Measurements from ENCODE around the gene SRGN. TPM values are rescaled to one million over a fixed set of nuclear protein-coding genes. Genes with fewer than 3 reads are reported as not detected.
"Not testable (repeated sequence)": the region's sequence is repeated elsewhere in the genome, so short reads cannot be mapped to it uniquely, and the experiment has no call there.

The SRGN gene
- total RNA-seq, 6 donors from 2014 or later: 96.4 to 326 (median 203) TPM

GRCh38 chr10:69124563-69125268, 36.8 kb downstream of the SRGN start:
- H3K4me1 ChIP-seq: peaks cover 8 to 40% (median 22%) of the 10 kb centered on the region in 4 donors
- H3K27ac ChIP-seq: peak overlapping the region; percentile 98 to 100 (median 99)
- 0 to 1% methylated on average over 21 to 26 of the region's 26 CpGs for WGBS, 2 donors
- H3K36me3 ChIP-seq: no peaks in the 10 kb centered on the region
- no peaks in the 10 kb centered on the region for H3K9me3 ChIP-seq
- peak in 1 of 2 donors; percentile 69 for DNase-seq
- ATAC-seq (ENCODE audit: low FRiP score in 2 of 2): peak in 1 of 2 donors; percentile 56
- H3K27me3 ChIP-seq: no peaks in the 10 kb centered on the region
- TF ChIP-seq POLR2A (IDR thresholded peaks at IDR 0.05) (no peak), POLR2AphosphoS5 (IDR thresholded peaks at IDR 0.05) (peak in 1 of 2 donors; percentile 48), EP300 (IDR thresholded peaks at IDR 0.05) (no peak)
- TF ChIP-seq, protein P1, sequence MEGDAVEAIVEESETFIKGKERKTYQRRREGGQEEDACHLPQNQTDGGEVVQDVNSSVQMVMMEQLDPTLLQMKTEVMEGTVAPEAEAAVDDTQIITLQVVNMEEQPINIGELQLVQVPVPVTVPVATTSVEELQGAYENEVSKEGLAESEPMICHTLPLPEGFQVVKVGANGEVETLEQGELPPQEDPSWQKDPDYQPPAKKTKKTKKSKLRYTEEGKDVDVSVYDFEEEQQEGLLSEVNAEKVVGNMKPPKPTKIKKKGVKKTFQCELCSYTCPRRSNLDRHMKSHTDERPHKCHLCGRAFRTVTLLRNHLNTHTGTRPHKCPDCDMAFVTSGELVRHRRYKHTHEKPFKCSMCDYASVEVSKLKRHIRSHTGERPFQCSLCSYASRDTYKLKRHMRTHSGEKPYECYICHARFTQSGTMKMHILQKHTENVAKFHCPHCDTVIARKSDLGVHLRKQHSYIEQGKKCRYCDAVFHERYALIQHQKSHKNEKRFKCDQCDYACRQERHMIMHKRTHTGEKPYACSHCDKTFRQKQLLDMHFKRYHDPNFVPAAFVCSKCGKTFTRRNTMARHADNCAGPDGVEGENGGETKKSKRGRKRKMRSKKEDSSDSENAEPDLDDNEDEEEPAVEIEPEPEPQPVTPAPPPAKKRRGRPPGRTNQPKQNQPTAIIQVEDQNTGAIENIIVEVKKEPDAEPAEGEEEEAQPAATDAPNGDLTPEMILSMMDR (IDR thresholded peaks at IDR 0.05): no peak
- peak overlapping the region; percentile 90 to 97 (median 94) for H3K4me3 ChIP-seq

GRCh38 chr10:69125554-69125953, 37.7 kb downstream of the SRGN start:
- Histone ChIP-seq H3K4me1 (peaks cover 8 to 48% (median 26%) of the 10 kb centered on the region in 4 donors), H3K9me3 (no peaks in the 10 kb centered on the region), H3K27me3 (no peaks in the 10 kb centered on the region), H3K27ac (peak overlapping the region in 2 of 4 donors; percentile 99 to 100), H3K36me3 (no peaks in the 10 kb centered on the region), H3K4me3 (peak overlapping the region in 3 of 4 donors; percentile 92 to 97 (median 96))
- TF ChIP-seq EP300 (IDR thresholded peaks at IDR 0.05): no peak
- TF ChIP-seq, protein P1 (IDR thresholded peaks at IDR 0.05): no peak
- TF ChIP-seq POLR2A (IDR thresholded peaks at IDR 0.05): no peak
- ATAC-seq (ENCODE audit: low FRiP score in 2 of 2): no peak
- no peak for DNase-seq
- WGBS, 2 donors: 48 to 51% methylated on average over 1 of the region's 1 CpG

GRCh38 chr10:69130251-69130650, 42.3 kb downstream of the SRGN start:
- peaks cover 0 to 22% (median 12%) of the 10 kb centered on the region in 4 donors for H3K36me3 ChIP-seq
- H3K4me1 ChIP-seq: peaks cover 5 to 45% (median 17%) of the 10 kb centered on the region in 4 donors
- TF ChIP-seq EP300 (IDR thresholded peaks at IDR 0.05): no peak

GRCh38 chr10:69139961-69140360, 52.1 kb downstream of the SRGN start:
- 93 to 97% methylated on average over 2 of the region's 2 CpGs for WGBS, 2 donors
- H3K4me1 ChIP-seq: no peaks in the 10 kb centered on the region
- no peaks in the 10 kb centered on the region for H3K9me3 ChIP-seq
- ATAC-seq (ENCODE audit: low FRiP score in 2 of 2): no peak
- peaks cover 0 to 27% (median 5%) of the 10 kb centered on the region in 4 donors for H3K36me3 ChIP-seq
- H3K27me3 ChIP-seq: no peaks in the 10 kb centered on the region
- DNase-seq: no peak
- no peak for TF ChIP-seq POLR2A (IDR thresholded peaks at IDR 0.05)
- H3K27ac ChIP-seq: no peak overlapping the region
- H3K4me3 ChIP-seq: no peak overlapping the region

More at GRCh38 chr10:69130251-69130650, 42.3 kb downstream of the SRGN start:
- DNase-seq (no peak), ATAC-seq (ENCODE audit: low FRiP score in 2 of 2) (no peak)
- no peaks in the 10 kb centered on the region for H3K27me3 ChIP-seq
- no peak overlapping the region for H3K27ac ChIP-seq
- no peak overlapping the region for H3K4me3 ChIP-seq
- no peaks in the 10 kb centered on the region for H3K9me3 ChIP-seq
- 46 to 57% methylated on average over 2 of the region's 2 CpGs for WGBS, 2 donors

DNA sequence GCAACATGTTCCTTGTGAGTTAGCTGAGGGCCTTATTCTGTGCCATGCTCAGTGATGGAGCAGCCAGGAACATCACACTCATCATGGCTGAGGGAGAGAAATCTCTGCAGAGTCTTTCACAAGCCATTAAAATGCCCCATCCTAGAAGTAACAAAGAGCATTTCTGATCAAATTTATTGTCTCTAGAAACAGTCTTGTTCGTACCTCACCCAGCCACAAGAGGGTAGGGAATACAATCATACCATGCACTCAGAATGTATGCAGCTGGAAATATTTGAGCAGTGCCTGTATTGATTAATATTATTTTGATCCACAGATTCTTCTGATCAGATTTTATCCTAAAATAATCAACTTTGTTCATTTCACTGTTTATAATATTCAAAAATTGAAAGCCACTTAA, 53.4 kb downstream of the SRGN start:
- H3K4me3 ChIP-seq: no peak overlapping the region
- H3K4me1 ChIP-seq: no peaks in the 10 kb centered on the region
- ATAC-seq (ENCODE audit: low FRiP score in 2 of 2): no peak
- no peak for DNase-seq
- H3K36me3 ChIP-seq: peaks cover 0 to 20% (median 4%) of the 10 kb centered on the region in 4 donors
- no peaks in the 10 kb centered on the region for H3K9me3 ChIP-seq
- 76 to 81% methylated on average over 1 of the region's 1 CpG for WGBS, 2 donors
- H3K27me3 ChIP-seq: no peaks in the 10 kb centered on the region
- H3K27ac ChIP-seq: no peak overlapping the region
- TF ChIP-seq EP300 (IDR thresholded peaks at IDR 0.05): no peak
- TF ChIP-seq POLR2A (IDR thresholded peaks at IDR 0.05): no peak

DNA sequence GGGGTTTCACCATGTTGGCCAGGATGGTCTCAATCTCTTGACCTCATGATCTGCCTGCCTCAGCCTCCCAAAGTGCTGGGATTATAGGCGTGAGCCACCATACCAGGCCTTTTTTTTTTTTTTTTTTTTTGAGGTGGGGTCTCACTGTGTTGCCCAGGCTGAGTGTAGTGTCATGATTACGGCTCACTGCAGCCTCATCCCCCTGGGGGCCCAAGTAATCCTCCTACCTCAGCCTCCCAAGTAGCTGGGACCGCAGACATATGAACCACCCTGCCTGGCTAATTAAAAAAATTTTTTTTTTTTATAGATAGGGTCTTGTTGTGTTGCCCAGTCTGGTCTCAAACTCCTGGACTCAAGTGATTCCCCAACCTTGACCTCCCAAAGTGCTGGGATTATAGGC, 54.2 kb downstream of the SRGN start:
- 98 to 100% methylated on average over 3 of the region's 3 CpGs for WGBS, 2 donors
- DNase-seq; H3K4me3 ChIP-seq; H3K27me3 ChIP-seq; H3K9me3 ChIP-seq; ATAC-seq (ENCODE audit: low FRiP score in 2 of 2); H3K4me1 ChIP-seq; H3K27ac ChIP-seq: not testable (repeated sequence)
- peaks cover 0 to 12% (median 1%) of the 10 kb centered on the region in 4 donors for H3K36me3 ChIP-seq

DNA sequence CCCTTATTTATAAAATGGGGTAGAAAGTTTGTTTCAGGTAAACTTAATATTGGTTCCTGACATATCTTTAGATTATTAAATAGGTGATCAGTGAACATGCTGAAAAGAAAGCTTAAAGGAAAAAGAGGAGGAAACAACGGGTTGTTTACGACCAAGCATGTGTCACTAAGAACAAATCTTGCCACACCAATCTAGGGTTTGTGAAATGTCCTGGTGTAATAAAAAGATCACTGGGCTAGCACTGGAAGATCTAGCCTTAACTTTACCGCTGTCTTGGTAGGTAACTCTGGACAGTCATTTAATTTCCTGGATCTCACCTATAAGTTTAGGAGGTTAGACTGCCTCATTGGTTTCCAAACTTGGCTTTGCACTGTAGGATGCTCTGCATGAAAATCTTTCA, 55.1 kb downstream of the SRGN start:
- peaks cover 0 to 7% (median 0%) of the 10 kb centered on the region in 4 donors for H3K36me3 ChIP-seq
- peaks cover 0 to 15% (median 5%) of the 10 kb centered on the region in 4 donors for H3K4me1 ChIP-seq
- 52 to 97% methylated on average over 3 of the region's 3 CpGs for WGBS, 2 donors
- no peak overlapping the region for H3K4me3 ChIP-seq
- H3K27me3 ChIP-seq: no peaks in the 10 kb centered on the region
- no peaks in the 10 kb centered on the region for H3K9me3 ChIP-seq
- ATAC-seq (ENCODE audit: low FRiP score in 2 of 2): no peak
- H3K27ac ChIP-seq: no peak overlapping the region
- DNase-seq: no peak
- TF ChIP-seq POLR2AphosphoS5 (IDR thresholded peaks at IDR 0.05) (no peak), EP300 (IDR thresholded peaks at IDR 0.05) (no peak), POLR2A (IDR thresholded peaks at IDR 0.05) (no peak)
- TF ChIP-seq, protein P1 (IDR thresholded peaks at IDR 0.05): no peak

All from upper lobe of left lung (tissue), 6 donors.